Smooth muscle cell (in vitro differentiated cells): Measurements from ENCODE around the gene PIGX. TPM values are rescaled to one million over a fixed set of nuclear protein-coding genes. Genes with fewer than 3 reads are reported as not detected.
"Not testable (repeated sequence)": the region's sequence is repeated elsewhere in the genome, so short reads cannot be mapped to it uniquely, and the experiment has no call there.

Experiments used
- DNase-seq: peaks from one replicate; lab custom pipeline; 2025; ENCODE audit not compliant: unreplicated experiment; lab: John Stamatoyannopoulos, UW
- H2AFZ ChIP-seq: fragments of 200-600 bp; sonication (generic); 2 replicates; pipeline ENCODE4 v1.6.0; 2016; ENCODE audit warnings: antibody characterized with exemption, low read depth, mild to moderate bottlenecking
- H3F3A ChIP-seq: fragments of 200-600 bp; sonication (generic); 2 replicates; pipeline ENCODE4 v1.6.0; 2017; ENCODE audit warnings: antibody characterized with exemption, low read depth
- H3K27ac ChIP-seq: fragments of 200-600 bp; sonication (generic); 2 replicates; pipeline ENCODE4 v1.5.1; 2016; ENCODE audit warnings: low read depth, mild to moderate bottlenecking
- H3K27me3 ChIP-seq: fragments of 200-600 bp; sonication (generic); 2 replicates; pipeline ENCODE4 v1.6.1; 2016; ENCODE audit warnings: low read depth, mild to moderate bottlenecking
- H3K36me3 ChIP-seq: fragments of 200-600 bp; sonication (generic); 2 replicates; pipeline ENCODE4 v1.5.1; 2016; ENCODE audit warnings: low read depth
- H3K4me1 ChIP-seq: fragments of 200-600 bp; sonication (generic); 2 replicates; pipeline ENCODE4 v1.5.1; 2016; ENCODE audit warnings: low read depth
- H3K4me2 ChIP-seq: fragments of 200-600 bp; sonication (generic); 2 replicates; pipeline ENCODE4 v1.6.0; 2016; ENCODE audit warnings: mild to moderate bottlenecking
- H3K4me3 ChIP-seq: fragments of 200-600 bp; sonication (generic); 2 replicates; pipeline ENCODE4 v1.5.1; 2016; ENCODE audit warnings: mild to moderate bottlenecking
- H3K79me2 ChIP-seq: fragments of 200-600 bp; sonication (generic); 2 replicates; pipeline ENCODE4 v1.6.0; 2016; ENCODE audit warnings: low read depth, mild to moderate bottlenecking
- H3K9ac ChIP-seq: fragments of 200-600 bp; sonication (generic); 2 replicates; pipeline ENCODE4 v1.6.0; 2016; ENCODE audit warnings: low read depth
- H3K9me3 ChIP-seq: fragments of 200-600 bp; sonication (generic); replicated peaks from 2 replicates; pipeline ENCODE4 v1.5.1; 2016; ENCODE audit warnings: low read depth
- H4K20me1 ChIP-seq: fragments of 200-600 bp; sonication (generic); 2 replicates; pipeline ENCODE4 v1.6.0; 2016; ENCODE audit warnings: low read depth
- CTCF ChIP-seq: fragments of 200-600 bp; sonication (generic); IDR thresholded peaks from 2 replicates; pipeline ENCODE4 v1.5.1; 2017; ENCODE audit warnings: borderline replicate concordance, mild to moderate bottlenecking, antibody characterized with exemption; ENCODE audit not compliant: insufficient read depth, poor library complexity, severe bottlenecking
- WGBS: methylation state at CpG from one replicate; pipeline ENCODE4 v1.1.7; 2016; ENCODE audit warnings: low lambda C conversion rate; 5-methylcytosine and 5-hydroxymethylcytosine counted together
- polyA plus RNA-seq: library from polyadenylated mRNA; unstranded; fragments of >200 nt; fragmentation: Nextera tagmentation; extraction: Ambion mirVana; gene quantifications from 2 replicates; pipeline ENCODE4 v1.2.1, GENCODE V29; 2016
- total RNA-seq: library from RNA; depleted of rRNA; stranded (reverse); fragments of >200 nt; gene quantifications from 2 replicates; pipeline ENCODE4 v1.2.3, GENCODE V29; 2014

PIGX gene
- total and polyA plus RNA-seq, 2 experiments from 2014 or later: 27.6 to 34.6 TPM

DNA sequence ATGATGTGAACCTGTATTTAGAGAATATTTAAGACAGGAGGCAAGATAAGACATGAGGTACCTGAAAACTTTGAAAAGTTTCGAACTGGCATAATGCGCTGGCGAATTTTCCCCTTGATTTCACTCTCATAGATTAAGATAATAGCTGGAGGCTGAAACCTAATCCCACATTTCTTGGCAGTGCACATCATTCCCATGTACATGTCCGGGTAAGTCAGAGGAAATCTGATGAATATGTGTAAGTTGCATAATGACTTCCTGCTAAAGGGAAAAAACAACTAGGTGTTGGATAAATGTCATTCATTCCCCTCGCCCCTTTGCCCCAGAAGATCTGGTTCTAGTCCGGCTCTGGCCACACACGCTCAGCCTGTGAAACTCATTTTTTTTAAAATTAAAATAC is 3.7 kb upstream of the PIGX start:
- Histone ChIP-seq H2AFZ (no peak overlapping the region), H3K9me3 (no peaks in the 10 kb centered on the region), H3K4me3 (no peak overlapping the region), H3K27me3 (no peaks in the 10 kb centered on the region), H3K27ac (no peak overlapping the region), H4K20me1 (no peaks in the 10 kb centered on the region), H3F3A (peaks cover 14% of the 10 kb centered on the region), H3K4me2 (no peak overlapping the region), H3K36me3 (no peaks in the 10 kb centered on the region), H3K4me1 (peaks cover 8% of the 10 kb centered on the region), H3K9ac (no peak overlapping the region), H3K79me2 (peaks cover 4% of the 10 kb centered on the region)
- TF ChIP-seq CTCF: no peak
- DNase-seq: no peak
- WGBS: 84% methylated on average over 7 of the region's 7 CpGs

DNA sequence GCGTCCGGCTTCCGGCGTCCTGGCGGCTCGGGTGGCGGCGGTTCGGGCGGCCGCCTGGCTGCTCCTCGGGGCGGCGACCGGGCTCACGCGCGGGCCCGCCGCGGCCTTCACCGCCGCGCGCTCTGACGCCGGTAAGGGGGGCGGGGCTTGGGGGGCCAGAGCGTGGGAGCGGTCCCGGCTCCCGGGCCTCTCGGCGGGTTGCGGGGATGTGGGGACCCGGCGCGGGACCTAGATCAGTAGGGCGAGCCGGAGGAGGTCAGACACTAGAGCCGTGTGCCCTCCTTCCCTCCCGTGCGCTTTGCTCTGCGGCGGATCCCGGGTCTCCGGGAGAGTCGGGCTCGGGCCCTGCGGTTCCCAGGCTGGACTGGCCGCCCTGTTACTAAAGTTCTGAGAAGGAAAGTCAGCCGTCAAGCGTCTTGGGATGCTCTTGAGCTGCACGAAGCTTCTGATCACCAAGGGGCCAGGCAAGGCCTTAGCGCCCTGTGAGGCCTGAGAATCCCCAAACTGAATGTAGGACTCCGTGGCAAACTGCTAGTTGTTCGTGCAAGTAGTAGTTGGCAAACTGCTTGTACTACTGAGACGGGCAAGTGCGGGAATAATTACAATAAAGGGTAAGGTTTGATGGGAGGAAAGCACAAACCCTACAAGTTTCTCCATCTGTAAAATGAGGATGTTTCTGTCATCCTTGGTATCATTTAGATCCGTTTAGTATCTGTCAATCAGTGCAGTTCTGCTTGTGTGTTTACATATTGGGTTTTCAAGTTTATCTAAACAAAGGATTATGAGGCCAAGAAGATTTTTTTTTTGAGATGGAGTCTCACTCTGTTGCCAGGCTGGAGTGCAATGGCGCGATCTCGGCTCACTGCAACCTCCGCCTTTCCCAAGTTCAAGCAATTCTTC is 587 bp downstream of the PIGX start:
- Histone ChIP-seq H3K9ac (peak overlapping the region; percentile 98), H3K9me3 (no peaks in the 10 kb centered on the region), H3K4me3 (peak overlapping the region; percentile 97), H3K36me3 (no peaks in the 10 kb centered on the region), H3F3A (peaks cover 14% of the 10 kb centered on the region), H3K4me1 (peaks cover 12% of the 10 kb centered on the region), H2AFZ (peak overlapping the region; percentile 96), H3K27me3 (no peaks in the 10 kb centered on the region), H4K20me1 (no peaks in the 10 kb centered on the region), H3K79me2 (peaks cover 30% of the 10 kb centered on the region), H3K4me2 (peak overlapping the region; percentile 89), H3K27ac (peak overlapping the region; percentile 100)
- TF ChIP-seq CTCF: no peak
- peak; percentile 90 for DNase-seq
- 7% methylated on average over 63 of the region's 64 CpGs for WGBS

DNA sequence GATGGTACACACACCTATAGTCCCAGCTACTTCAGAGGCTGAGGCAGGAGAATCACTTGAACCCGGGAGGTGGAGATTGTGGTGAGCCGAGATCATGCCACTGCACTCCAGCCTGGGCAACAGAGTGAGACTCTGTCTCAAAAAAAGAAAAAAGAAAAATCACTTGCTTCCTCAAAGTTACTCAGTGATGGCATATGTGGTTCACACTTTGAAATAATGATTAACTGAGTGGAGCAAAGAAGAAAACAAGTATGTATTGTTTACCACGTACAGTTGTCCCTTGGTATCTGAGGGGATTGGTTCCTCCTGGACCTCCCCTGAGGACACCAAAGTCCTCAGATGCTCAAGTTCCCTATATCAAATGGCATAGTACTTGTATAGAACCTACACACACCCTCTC is 5.0 kb downstream of the PIGX start:
- H3K27ac ChIP-seq, H4K20me1 ChIP-seq, H3K4me1 ChIP-seq, H3K36me3 ChIP-seq, H3K9ac ChIP-seq, H3K27me3 ChIP-seq, DNase-seq, H3F3A ChIP-seq, H3K4me2 ChIP-seq, H3K9me3 ChIP-seq, H2AFZ ChIP-seq, H3K4me3 ChIP-seq: not testable (repeated sequence)
- H3K79me2 ChIP-seq: peaks cover 51% of the 10 kb centered on the region
- WGBS: 99% methylated on average over 3 of the region's 3 CpGs

- H3K4me2 ChIP-seq: no peak overlapping the region
- DNase-seq: no peak
- no peaks in the 10 kb centered on the region for H3K9me3 ChIP-seq
- H3K9ac ChIP-seq: no peak overlapping the region
- H3K36me3 ChIP-seq: peaks cover 15% of the 10 kb centered on the region
- no peak for TF ChIP-seq CTCF
- H3K4me3 ChIP-seq: no peak overlapping the region
- no peaks in the 10 kb centered on the region for H3K27me3 ChIP-seq
- no peak overlapping the region for H3K27ac ChIP-seq
- WGBS: 83% methylated on average over 2 of the region's 2 CpGs
- no peak overlapping the region for H2AFZ ChIP-seq
- no peaks in the 10 kb centered on the region for H4K20me1 ChIP-seq
- H3K4me1 ChIP-seq: no peaks in the 10 kb centered on the region
- peaks cover 21% of the 10 kb centered on the region for H3K79me2 ChIP-seq
- H3F3A ChIP-seq: no peaks in the 10 kb centered on the region
Measured at GRCh38 chr3:196721097-196721496, 8.9 kb downstream of the PIGX start.
